ENCODE data around the gene CLIP2. TPM values are rescaled to one million over a fixed set of nuclear protein-coding genes. Genes with fewer than 3 reads are reported as not detected.
A peak's percentile ranks its signal among the peaks of the same experiment; 100 is the strongest.

CLIP2 gene
- total and polyA plus RNA-seq, 2 of the 8 experiments (the other 6 are each of a cell fraction or from before 2014, with no cell fraction given): 8.3 to 41.5 TPM

DNA sequence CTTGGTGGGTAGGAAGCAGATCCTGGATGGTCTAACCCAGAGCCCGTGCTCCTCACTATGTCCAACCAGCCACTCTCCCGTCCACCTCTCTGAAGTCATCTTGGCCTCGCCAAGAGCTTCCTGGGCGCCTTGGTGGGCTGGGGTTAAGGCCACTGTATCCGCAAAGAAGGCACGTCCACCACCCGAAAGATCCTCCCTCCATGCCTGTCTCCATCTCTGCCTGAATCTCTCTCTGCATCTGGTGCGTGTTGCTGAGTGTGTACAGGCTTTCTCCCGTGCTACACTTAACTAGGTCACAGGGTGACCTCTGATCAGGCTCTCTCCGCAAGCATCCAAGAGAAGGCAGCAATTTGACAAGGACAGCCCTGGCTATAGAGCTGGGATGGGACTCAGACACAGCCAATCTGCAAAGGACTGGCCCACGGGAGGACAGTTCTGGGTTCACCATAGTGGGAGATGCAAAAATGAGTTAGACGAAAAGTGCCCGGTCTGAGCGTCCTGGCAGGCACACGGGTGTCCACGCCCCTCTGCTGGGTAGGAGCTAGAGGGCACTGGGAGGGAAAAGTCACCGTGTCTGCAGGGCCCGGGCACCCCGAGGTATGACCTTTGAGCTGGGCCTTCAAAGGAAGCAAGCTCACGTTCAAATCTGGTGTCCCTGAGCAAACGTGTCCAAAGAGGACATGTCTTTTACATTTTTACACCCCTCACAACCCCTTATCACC, 25.6 kb upstream of the CLIP2 start:
- Histone ChIP-seq H3K27me3 (replicated peaks in 1 of 4; ENCODE audit: control insufficient read depth in 3 of 4, extremely low read depth in 1 of 4, insufficient read depth in 3 of 4, low read length in 3 of 4) (no peaks in the 10 kb centered on the region), H3K23me2 (ENCODE audit: low read depth, low read length) (no peaks in the 10 kb centered on the region), H3K18ac (ENCODE audit: extremely low read depth, low read length) (no peak overlapping the region), H4K5ac (ENCODE audit: insufficient read length, low read depth, low read length) (no peak overlapping the region), H2AK5ac (ENCODE audit: low read depth, low read length) (no peak overlapping the region), H2BK5ac (ENCODE audit: low read depth, low read length) (no peak overlapping the region), H4K20me1 (replicated peaks in 1 of 2; ENCODE audit: control insufficient read depth in 1 of 2, insufficient read depth in 2 of 2, low read length in 2 of 2) (no peaks in the 10 kb centered on the region), H2AFZ (ENCODE audit: low read length) (no peak overlapping the region), H3K56ac (replicated peaks; ENCODE audit: insufficient read length, low read depth, low read length) (no peak overlapping the region), H3K79me2 (ENCODE audit: control insufficient read depth in 1 of 2, insufficient read depth in 2 of 2, low read length in 2 of 2) (no peaks in the 10 kb centered on the region), H3K27ac (ENCODE audit: low read depth, low read length) (no peak overlapping the region), H2BK20ac (ENCODE audit: low read length) (no peak overlapping the region), H3K4me2 (ENCODE audit: insufficient read depth in 1 of 2, low read depth in 2 of 2, low read length in 2 of 2) (no peak overlapping the region), H2BK120ac (replicated peaks; ENCODE audit: low read depth, low read length) (no peak overlapping the region), H3K36me3 (ENCODE audit: control insufficient read depth in 2 of 4, insufficient read depth in 4 of 4, low read length in 3 of 4) (no peaks in the 10 kb centered on the region), H4K91ac (replicated peaks; ENCODE audit: insufficient read length, low read length) (no peak overlapping the region), H3K9ac (replicated peaks in 1 of 4; ENCODE audit: extremely low read depth in 1 of 4, low read depth in 3 of 4, low read length in 3 of 4) (no peak overlapping the region), H3K4me1 (replicated peaks in 1 of 4; ENCODE audit: control insufficient read depth in 3 of 4, insufficient read depth in 4 of 4, low read length in 3 of 4) (no peaks in the 10 kb centered on the region), H4K8ac (ENCODE audit: extremely low read depth, insufficient read depth, low read length) (peak overlapping the region; percentile 59; the same call in 1 of the 2 replicates), H2BK15ac (ENCODE audit: low read length) (no peak overlapping the region), H3K9me3 (ENCODE audit: insufficient read depth in 2 of 2, low read depth in 1 of 2, low read length in 1 of 2) (no peaks in the 10 kb centered on the region), H3K23ac (ENCODE audit: insufficient read length) (no peak overlapping the region), H3K4ac (replicated peaks; ENCODE audit: insufficient read length, low read depth, low read length) (no peak overlapping the region), H3K4me3 (ENCODE audit: extremely low read depth in 1 of 4, insufficient read depth in 2 of 4, low read depth in 3 of 4, low read length in 4 of 4) (no peak overlapping the region), H3K79me1 (ENCODE audit: low read depth, low read length) (no peaks in the 10 kb centered on the region), H3K14ac (ENCODE audit: insufficient read length) (no peak overlapping the region), H2BK12ac (ENCODE audit: low read depth, low read length) (peak overlapping the region; percentile 75; the same call in 1 of the 2 replicates)
- DNase-seq (ENCODE audit: low read depth in 1 of 2, low spot score in 2 of 2) (no peak), FAIRE-seq (no peak)
- whole genome bisulfite sequencing, 2 experiments (ENCODE audit: extremely low coverage in 1 of 2, insufficient coverage in 1 of 2, insufficient read length in 1 of 2, insufficient replicate concordance in 2 of 2, low coverage in 1 of 2, low lambda C conversion rate in 2 of 2, missing lambda C conversion rate in 1 of 2): 86% methylated on average over 21 of the region's 21 CpGs; no CpG with 5 or more reads in 1 of the 2 experiments
- CTCF ChIA-PET (ENCODE audit: partially characterized antibody): interaction anchor here (0.6 to 4.3 kb wide), 6 partner anchors 12 to 222 kb away, joined by 3 to 14 read pairs (median 4); no protein-coding TSS in a partner anchor
- POLR2A ChIA-PET (ENCODE audit: partially characterized antibody): interaction anchor here (1.2 to 1.7 kb wide), 3 partner anchors 9 to 19 kb away, joined by 3 to 8 read pairs (median 3); partner anchors contain the start of gene RFC2
- no peak for TF ChIP-seq RAD21 (IDR thresholded peaks at IDR 0.05 in 1 of 2, conservative IDR thresholded peaks at IDR 0.05 in 1 of 2; ENCODE audit: low read depth in 2 of 2, low read length in 2 of 2)
- no peak for TF ChIP-seq TBP (IDR thresholded peaks at IDR 0.05; ENCODE audit: low read depth, low read length)
- no peak for TF ChIP-seq BCL11A (IDR thresholded peaks at IDR 0.05; ENCODE audit: low read depth in 2 of 2, low read length in 2 of 2)
- no peak for TF ChIP-seq RXRA (IDR thresholded peaks at IDR 0.05; ENCODE audit: insufficient read depth, low read depth, low read length)
- TF ChIP-seq NANOG (IDR thresholded peaks at IDR 0.05; ENCODE audit: insufficient read depth, low read depth, low read length, poor library complexity, severe bottlenecking): no peak
- TF ChIP-seq, protein P1, sequence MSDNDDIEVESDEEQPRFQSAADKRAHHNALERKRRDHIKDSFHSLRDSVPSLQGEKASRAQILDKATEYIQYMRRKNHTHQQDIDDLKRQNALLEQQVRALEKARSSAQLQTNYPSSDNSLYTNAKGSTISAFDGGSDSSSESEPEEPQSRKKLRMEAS (IDR thresholded peaks at IDR 0.05): no peak
- TF ChIP-seq POLR2AphosphoS5 (IDR thresholded peaks at IDR 0.05; ENCODE audit: low read depth, low read length): no peak
- TF ChIP-seq ZNF274 (IDR thresholded peaks at IDR 0.05; ENCODE audit: borderline replicate concordance, extremely low read depth, low read length): no peak
- TF ChIP-seq JUND (IDR thresholded peaks at IDR 0.05; ENCODE audit: low read length): no peak
- TF ChIP-seq SAP30 (IDR thresholded peaks at IDR 0.05; ENCODE audit: insufficient read depth, insufficient replicate concordance, low read length): no peak
- no peak for TF ChIP-seq RNF2 (IDR thresholded peaks at IDR 0.05; ENCODE audit: borderline replicate concordance, low read depth, low read length, missing control alignments, poor library complexity, severe bottlenecking)
